Right renal pelvis (tissue), 4 donors: ENCODE data around the gene PLA2G12A. TPM values are rescaled to one million over a fixed set of nuclear protein-coding genes. Genes with fewer than 3 reads are reported as not detected.
A peak's percentile ranks its signal among the peaks of the same experiment; 100 is the strongest.

Source experiments
- DNase-seq, 4 donors: peaks; one replicate each; pipeline ENCODE4 v3.0.0-alpha.2; 2013; ENCODE audit warnings: low read depth in 4 of 4, low spot score in 3 of 4, missing footprints in 1 of 4
- polyA plus RNA-seq, 4 donors: library from polyadenylated mRNA; unstranded; fragments of 120-200 nt; gene quantifications; one replicate each; pipeline ENCODE4 v1.2.1, GENCODE V29; 2013; ENCODE audit not compliant: insufficient read length in 4 of 4

Gene PLA2G12A
- 10 to 100 TPM; 25.7 to 35.4 (median 32.8) TPM for polyA plus RNA-seq

GRCh38 chr4:109729718-109730618 is at the start of gene PLA2G12A:
TSS of gene PLA2G12A (minus strand) at chr4:109730070. CDS start at chr4:109729809, 261 bp downstream.
- DNase-seq: peak; percentile 54 to 71 (median 62)

- no peak for DNase-seq
These were observed 35.0 kb upstream of the PLA2G12A start for GRCh38 chr4:109764789-109765402.

DNA sequence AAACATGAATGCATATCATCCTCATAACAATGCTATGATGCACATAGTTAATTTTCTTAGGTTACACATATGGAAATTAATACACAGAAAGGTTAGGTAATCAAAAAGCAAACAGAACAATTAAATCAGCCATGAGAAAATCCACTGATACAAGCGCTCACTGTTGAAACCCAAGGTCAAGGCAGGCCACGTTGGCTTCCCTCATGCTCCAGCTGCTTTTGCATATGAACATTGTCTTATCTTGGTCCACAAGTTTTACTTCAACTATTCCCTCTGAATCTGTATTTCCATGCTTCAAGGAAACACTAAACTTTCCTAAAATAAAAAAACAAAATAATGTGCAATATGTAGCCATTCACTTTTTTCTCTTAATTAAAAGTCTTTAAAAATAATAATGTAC is 34.5 kb upstream of the PLA2G12A start:
- DNase-seq: no peak

DNA sequence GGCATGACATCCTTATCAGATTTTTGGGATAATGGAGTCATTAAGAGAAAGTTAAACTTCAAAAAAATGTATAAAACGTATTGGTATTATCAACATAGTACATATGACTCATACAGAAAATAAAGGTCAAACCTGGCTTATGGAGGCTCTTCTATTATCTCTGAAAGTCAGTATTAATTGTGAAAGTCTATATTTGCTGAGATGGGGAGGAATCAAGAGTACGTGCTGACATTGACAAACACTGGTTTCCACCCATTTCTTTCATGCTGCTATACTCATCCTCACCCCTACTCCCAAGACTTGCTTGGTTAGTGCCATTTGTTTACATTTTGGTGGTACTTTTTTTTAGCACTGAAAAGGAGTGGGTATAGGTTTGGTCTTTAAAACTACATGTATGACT is 30.8 kb upstream of the PLA2G12A start:
- no peak for DNase-seq

DNA sequence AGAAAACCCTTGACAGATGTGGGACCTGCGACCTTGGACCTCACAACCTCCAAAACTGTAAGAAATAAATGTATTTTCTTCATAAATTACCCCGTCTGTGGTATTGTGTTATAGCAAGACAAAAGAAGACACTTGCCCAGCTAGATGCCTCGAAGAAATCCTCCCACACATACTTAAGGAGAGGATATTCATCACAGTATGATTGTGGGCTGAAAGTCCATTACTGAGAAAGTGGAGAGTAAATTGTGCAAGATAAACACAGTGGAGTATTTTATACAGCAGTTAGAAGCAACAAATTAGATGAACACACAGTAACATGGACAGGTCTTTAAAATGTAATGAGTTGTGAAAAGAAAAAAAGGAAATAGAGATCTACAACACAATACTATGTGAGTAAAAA is 25.8 kb upstream of the PLA2G12A start:
- no peak for DNase-seq

DNA sequence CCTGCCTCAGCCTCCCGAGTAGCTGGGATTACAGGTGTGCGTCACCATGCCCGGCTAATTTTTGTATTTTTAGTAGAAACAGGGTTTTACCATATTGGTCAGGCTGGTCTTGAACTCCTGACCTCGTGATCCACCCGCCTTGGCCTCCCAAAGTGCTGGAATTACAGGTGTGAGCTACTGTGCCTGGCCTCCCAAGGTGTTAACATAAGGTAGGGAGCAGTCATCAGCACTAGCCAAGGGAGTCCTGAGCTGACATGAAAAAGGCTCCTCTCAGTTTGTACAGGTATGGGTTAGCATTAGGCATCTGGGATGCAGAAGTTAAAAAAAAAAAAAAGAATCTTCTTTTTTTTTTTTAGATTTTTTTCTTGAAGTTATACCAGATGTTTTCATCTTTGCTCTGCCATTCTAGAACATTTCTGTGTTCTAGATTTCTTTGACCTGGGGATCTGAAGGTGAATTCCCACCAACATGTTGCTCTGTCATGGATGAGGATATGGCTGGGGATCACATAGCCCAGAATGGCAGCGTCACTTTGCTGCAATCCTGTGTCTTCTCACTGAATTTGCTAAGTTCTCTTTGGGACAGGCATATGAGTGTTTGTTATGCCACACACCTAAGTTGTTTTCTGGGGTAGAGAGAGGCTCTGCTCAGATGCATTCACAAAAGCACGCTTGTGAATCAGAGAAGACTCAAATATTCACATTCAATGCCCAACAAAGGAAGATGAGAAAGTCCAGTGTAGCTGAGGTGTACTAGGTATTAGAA is 24.4 kb upstream of the PLA2G12A start:
- DNase-seq: no peak

- DNase-seq: no peak
These were observed 22.7 kb upstream of the PLA2G12A start for GRCh38 chr4:109752525-109752924.

GRCh38 chr4:109751852-109752251 is 22.0 kb upstream of the PLA2G12A start:
- DNase-seq: no peak

DNA sequence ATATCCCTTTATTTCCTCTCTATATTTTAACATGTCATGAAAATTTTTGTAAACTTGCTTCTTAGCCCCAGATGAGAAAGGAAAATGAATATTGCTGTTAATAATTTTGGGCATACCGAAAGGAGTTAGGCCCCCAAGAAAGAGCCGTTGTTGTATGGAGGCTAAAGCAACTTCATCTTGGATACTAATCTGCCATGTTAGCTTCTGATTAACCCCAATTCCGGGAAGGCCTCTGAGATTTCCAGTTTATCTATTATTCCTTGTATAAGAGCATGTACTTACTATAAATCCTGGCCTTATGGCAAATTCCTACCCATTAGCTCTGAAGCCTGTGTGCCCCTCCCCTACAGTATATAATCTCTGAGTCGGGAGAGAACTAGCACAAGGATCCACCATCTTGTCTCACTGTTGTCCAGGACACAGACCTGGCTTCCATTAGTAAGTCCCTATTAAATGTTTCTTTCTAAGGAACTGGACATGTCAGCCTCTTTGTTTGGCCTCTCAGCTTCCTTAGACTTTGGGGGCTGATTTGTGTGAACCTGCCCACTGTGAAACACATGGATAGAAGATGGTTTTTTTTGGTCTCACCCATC is 20.9 kb upstream of the PLA2G12A start:
- no peak for DNase-seq

DNA sequence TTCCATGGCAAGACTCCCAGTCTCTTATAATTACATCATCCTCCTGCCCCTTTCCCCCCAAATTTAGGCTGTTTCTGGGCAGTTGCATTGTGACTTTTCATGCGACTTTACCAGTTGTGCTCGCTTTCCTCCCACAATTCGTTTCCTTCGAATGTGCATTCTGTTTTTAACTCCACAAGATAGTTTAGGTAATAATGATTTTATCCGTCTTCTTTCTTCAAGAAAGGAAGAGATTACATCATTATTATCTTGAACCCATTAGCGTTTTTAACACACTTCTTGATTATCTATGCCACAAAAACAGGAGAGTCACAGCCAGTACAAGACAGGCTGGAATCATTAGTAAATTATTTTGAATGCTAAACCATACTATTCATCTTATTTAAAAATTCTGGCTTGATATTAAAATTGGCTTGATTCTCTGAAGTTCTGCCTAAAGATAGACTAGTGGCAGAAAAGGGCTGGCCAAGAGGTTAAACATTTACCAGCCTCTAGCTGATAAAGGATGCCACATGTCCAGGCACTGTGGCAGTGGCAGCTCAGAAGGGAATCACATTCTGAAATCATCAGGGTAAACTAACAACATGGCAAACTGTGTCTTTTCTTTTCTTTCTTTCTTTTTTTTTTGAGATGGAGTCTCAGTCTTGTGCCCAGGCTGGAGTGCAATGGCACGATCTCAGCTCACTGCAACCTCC is 19.7 kb upstream of the PLA2G12A start:
- DNase-seq: no peak

DNA sequence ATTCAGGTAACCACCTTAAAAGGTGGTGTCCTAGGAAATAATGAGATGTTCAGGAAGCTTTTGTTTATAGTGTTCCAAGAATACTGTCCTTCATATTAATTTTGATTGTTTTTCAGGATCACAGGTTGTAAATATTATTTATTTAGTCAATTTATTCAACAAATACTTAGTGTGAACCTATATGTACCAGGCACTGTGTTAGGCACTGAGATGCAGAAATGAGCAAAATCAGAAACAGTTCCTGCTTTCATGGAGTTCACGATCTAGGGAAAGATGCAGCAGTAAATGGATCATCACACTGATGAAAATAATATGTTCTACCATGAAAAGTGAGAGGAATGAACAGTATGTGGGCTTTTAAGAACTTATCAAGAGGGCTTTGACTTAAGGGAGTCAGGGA is 18.2 kb upstream of the PLA2G12A start:
- no peak for DNase-seq

GRCh38 chr4:109746728-109747127 is 16.9 kb upstream of the PLA2G12A start:
- DNase-seq: no peak

DNA sequence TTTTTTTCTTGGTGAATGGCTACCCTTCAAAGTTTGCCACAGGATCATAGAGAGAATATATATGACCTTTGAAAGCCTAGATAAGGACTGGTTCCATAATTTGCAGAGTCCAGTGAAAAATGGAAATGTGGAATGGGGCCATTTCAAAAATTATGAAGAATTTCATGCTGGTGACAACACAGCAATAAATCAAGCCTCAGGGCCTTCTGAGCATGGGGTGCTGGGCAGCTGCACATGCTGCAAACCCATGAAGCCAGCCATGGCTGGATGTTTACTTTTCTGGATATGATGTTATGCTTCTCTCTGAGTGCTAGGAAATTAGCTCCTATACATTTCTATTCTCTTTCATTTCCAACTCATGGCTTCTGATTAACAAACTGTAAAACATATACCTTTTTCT is 16.0 kb upstream of the PLA2G12A start:
- DNase-seq: no peak

DNA sequence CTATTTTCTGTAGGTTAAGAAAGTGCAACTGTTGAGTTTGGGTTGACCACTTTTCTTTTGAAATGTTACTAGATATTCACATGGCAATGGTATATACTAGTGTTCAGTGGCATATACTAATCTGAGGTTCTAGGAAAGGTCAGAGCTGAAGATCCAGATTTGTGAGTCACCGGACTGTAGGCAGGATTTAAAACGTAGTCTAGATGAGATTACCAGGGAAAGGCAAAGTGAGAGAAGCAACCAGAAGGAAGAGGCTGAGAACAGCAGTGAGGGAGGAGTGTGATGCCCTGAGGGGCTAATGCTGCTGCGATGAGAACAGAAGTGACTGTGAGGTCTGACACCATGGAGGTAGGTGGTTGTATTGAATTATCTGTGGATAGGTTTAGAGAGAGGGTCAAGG is 9.7 kb upstream of the PLA2G12A start:
- no peak for DNase-seq

GRCh38 chr4:109738104-109738872 is 8.4 kb upstream of the PLA2G12A start:
- no peak for DNase-seq

DNA sequence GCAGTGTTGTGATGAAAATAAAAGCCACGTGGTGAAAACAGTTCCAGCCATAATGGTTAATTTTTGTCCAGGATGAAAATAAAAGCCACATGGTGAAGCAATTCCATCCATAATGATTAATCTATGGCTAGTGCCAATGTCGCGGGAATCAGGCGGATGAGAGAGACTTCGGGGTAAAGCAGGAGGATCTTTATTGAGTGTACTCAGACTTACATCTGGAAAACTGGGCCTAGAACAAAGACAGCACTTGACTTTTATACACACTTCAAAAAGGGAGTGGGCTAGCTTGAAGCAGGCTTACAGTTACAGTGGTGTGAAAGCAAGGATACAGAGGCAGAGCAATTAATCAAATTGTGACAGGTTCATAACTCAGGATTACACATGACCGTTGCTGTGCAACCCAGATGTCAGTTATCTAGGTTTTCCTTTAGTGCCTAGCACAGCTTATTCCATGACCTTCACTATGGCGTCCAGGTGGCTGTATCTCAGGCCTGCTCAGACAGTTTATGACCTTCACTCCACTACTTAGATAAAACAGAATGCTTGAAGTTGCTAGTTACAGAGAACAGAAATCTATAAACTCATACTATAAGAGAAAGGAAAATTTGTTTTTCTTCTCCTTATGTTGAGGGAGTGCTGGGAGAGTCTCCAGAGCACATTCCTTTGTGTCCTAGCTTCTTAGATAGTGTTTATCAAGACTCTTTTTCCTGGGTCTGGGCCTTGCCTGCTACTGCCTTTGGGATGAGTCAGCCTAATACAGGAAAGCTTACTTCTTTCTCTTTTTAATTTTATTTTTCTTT is 5.9 kb upstream of the PLA2G12A start:
- no peak for DNase-seq

DNA sequence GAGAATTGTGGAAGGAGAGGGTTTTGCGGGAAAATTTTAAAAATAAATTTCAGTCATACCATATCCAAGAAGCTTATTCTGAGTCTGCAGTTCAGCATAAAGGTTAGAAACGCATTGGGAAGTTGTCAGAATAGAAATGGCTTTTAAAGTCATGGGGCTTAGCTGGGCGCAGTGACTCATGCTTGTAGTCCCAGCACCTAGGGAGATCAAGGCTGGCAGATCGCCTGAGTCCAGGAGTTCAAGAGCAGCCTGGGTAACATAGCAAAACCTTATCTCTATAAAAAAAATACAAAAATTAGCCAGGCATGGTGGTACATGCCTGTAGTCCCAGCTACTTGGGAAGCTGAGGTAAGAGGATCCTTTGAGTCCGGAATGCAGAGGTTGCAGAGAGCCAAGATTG is 3.9 kb upstream of the PLA2G12A start:
- no peak for DNase-seq

DNA sequence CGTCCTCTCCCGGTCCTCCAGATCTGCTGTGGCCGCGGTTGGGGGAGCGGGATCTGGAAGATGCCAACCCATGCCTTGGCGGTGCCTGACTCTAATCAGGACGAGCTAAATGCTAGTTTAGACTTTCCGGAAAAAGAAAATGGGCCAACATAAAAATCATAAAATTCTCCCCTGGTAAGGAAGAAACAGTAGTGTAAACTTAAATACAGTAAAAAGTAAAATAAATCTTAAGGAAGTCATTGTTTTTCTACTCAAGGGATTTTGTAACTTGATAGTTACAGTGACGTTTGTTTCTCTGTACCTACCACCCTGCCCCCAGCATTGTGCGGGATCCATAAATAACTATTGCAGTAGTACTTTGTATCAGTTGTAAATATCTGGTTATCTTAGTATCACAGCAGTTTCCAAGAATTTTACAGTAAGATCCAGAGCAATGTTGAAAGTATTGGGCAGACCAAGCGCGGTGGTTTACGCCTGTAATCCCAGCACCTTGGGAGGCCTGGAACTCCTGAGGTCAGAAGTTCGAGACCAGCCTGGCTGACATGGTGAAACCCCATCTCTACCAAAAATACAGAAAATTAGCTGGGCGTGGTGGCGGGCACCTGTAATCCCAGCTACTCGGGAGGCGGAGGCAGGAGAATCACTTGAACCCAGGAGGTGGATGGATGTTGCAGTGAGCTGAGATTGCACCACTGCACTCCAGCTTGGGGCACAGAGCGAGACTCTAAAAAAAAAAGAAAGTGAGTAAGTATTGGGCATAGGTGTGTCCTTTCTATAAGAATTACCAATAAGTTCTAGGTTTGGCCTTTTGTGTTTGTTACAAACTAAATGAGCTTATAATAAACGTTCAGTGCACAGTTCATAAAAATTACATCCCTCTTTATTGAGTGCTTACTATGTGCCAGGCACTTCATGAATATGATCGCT is 1.0 kb upstream of the PLA2G12A start:
- no peak for DNase-seq
